SK-N-SH (cell line): ENCODE data around the gene SNED1. TPM values are rescaled to one million over a fixed set of nuclear protein-coding genes. Genes with fewer than 3 reads are reported as not detected.

Experiments used
- CTCF ChIA-PET: fragments of 300-600, 350-600 bp; formaldehyde crosslinking; extraction: SDS; loops from one replicate; lab custom pipeline; 2021; lab: Yijun Ruan, JAX
- POLR2A ChIA-PET: fragments of 350-600 bp; sonication (Branson Sonifier 250); formaldehyde crosslinking; extraction: SDS; loops from one replicate; lab custom pipeline; 2020; ENCODE audit warnings: antibody characterized with exemption, inconsistent platforms; lab: Yijun Ruan, JAX
- DNase-seq: peaks from one replicate; pipeline ENCODE4 v3.0.0; 2012
- H2AFZ ChIP-seq: fragments of 200-600 bp; sonication (generic); 2 replicates; pipeline ENCODE4 v1.8.1; 2016; ENCODE audit warnings: antibody characterized with exemption, mild to moderate bottlenecking, low read depth
- H3F3A ChIP-seq: fragments of 200-600 bp; sonication (generic); replicated peaks from 2 replicates; pipeline ENCODE3; 2016; ENCODE audit warnings: antibody characterized with exemption, mild to moderate bottlenecking; ENCODE audit not compliant: insufficient read depth
- H3K27ac ChIP-seq, 2 experiments: fragments of 200-500 bp in 1 of 2; fragments of 200-600 bp in 1 of 2; sonication (Bioruptor generic) in 1 of 2; sonication (generic), shearing (Covaris generic) in 1 of 2; 2 replicates each; pipeline versions ENCODE4 v1.5.1 to v1.6.1; 2014 to 2016; ENCODE audit warnings: low read depth in 2 of 2, inconsistent platforms in 1 of 2, low read length in 1 of 2, mild to moderate bottlenecking in 1 of 2, mixed read lengths in 1 of 2
- H3K27me3 ChIP-seq: fragments of 200-600 bp; sonication (generic), shearing (Covaris generic); 2 replicates; pipeline ENCODE4 v1.6.1; 2016; ENCODE audit warnings: mixed run types; ENCODE audit not compliant: insufficient read depth
- H3K36me3 ChIP-seq, 2 experiments: fragments of 200-500 bp in 1 of 2; fragments of 200-600 bp in 1 of 2; sonication (Bioruptor generic) in 1 of 2; sonication (generic) in 1 of 2; replicated peaks in 1 of 2; 2 replicates each; pipeline versions ENCODE3 to v1.5.1; 2014 to 2016; ENCODE audit warnings: low read length in 1 of 2, mild to moderate bottlenecking in 1 of 2; ENCODE audit not compliant: insufficient read depth in 2 of 2, control insufficient read depth in 1 of 2
- H3K4me1 ChIP-seq, 2 experiments: fragments of 200-500 bp in 1 of 2; fragments of 200-600 bp in 1 of 2; sonication (Bioruptor generic) in 1 of 2; sonication (generic), shearing (Covaris generic) in 1 of 2; 2 replicates each; pipeline versions ENCODE4 v1.5.1 to v1.6.1; 2014 to 2016; ENCODE audit warnings: low read depth in 1 of 2, low read length in 1 of 2, mixed run types in 1 of 2; ENCODE audit not compliant: insufficient read depth in 2 of 2, control insufficient read depth in 1 of 2
- H3K4me2 ChIP-seq: fragments of 200-600 bp; sonication (generic), shearing (Covaris generic); 2 replicates; pipeline ENCODE4 v1.6.1; 2017; ENCODE audit warnings: mixed run types
- H3K4me3 ChIP-seq, 2 experiments: fragments of 200-500 bp in 1 of 2; fragments of 200-600 bp in 1 of 2; sonication (Bioruptor generic) in 1 of 2; sonication (generic), shearing (Covaris generic) in 1 of 2; 2 replicates each; pipeline versions ENCODE4 v1.5.1 to v1.8.1; 2014 to 2016; ENCODE audit warnings: low read depth in 2 of 2, inconsistent platforms in 1 of 2, low read length in 1 of 2, mild to moderate bottlenecking in 1 of 2, mixed read lengths in 1 of 2, moderate library complexity in 1 of 2
- H3K79me2 ChIP-seq: fragments of 200-600 bp; sonication (generic); 2 replicates; pipeline ENCODE4 v1.8.1; 2017; ENCODE audit warnings: mild to moderate bottlenecking; ENCODE audit not compliant: insufficient read depth
- H3K9ac ChIP-seq: fragments of 200-600 bp; sonication (generic); 2 replicates; pipeline ENCODE4 v1.6.1; 2017; ENCODE audit warnings: mixed run types
- H3K9me2 ChIP-seq: fragments of 200-600 bp; sonication (generic); 2 replicates; pipeline ENCODE4 v1.6.1; 2017; ENCODE audit warnings: mixed run types
- H3K9me3 ChIP-seq: fragments of 200-600 bp; sonication (generic); 2 replicates; pipeline ENCODE4 v1.6.1; 2017; ENCODE audit warnings: mixed run types, mild to moderate bottlenecking, moderate library complexity
- H4K20me1 ChIP-seq: fragments of 200-600 bp; sonication (generic); 2 replicates; pipeline ENCODE4 v1.6.1; 2017; ENCODE audit warnings: mild to moderate bottlenecking, mixed run types; ENCODE audit not compliant: insufficient read depth
- CHD2 ChIP-seq: fragments of 150-350 bp; IDR thresholded peaks from 2 replicates; pipeline ENCODE4 v1.6.1; 2018; ENCODE audit warnings: low read length; ENCODE audit not compliant: partially characterized antibody
- CTCF ChIP-seq: fragments of 200-600 bp; sonication (generic); IDR thresholded peaks from 2 replicates; pipeline ENCODE4 v1.6.1; 2017; ENCODE audit warnings: antibody characterized with exemption, mild to moderate bottlenecking, moderate library complexity
- ELF1 ChIP-seq: IDR thresholded peaks from 2 replicates; pipeline ENCODE4 v1.4.0; 2012
- EZH2phosphoT487 ChIP-seq: fragments of 200-600 bp; sonication (generic); IDR thresholded peaks from 2 replicates; pipeline ENCODE4 v1.6.1; 2017; ENCODE audit warnings: low read depth, mixed run types, mild to moderate bottlenecking, antibody characterized with exemption, moderate library complexity, borderline replicate concordance
- FOXJ3 ChIP-seq: sonication (generic); formaldehyde crosslinking; IDR thresholded peaks from 2 replicates; pipeline ENCODE4 v1.5.1; 2020; ENCODE audit warnings: mild to moderate bottlenecking, missing genetic modification reagents
- FOXM1 ChIP-seq: IDR thresholded peaks from 2 replicates; pipeline ENCODE4 v1.4.0; 2012; ENCODE audit warnings: low read depth, mild to moderate bottlenecking
- GATA2 ChIP-seq: sonication (generic); formaldehyde crosslinking; IDR thresholded peaks from 2 replicates; pipeline ENCODE4 v1.5.0; 2020; ENCODE audit warnings: mild to moderate bottlenecking, missing genetic modification reagents
- MAX ChIP-seq: IDR thresholded peaks from 2 replicates; pipeline ENCODE4 v1.4.0; 2012; ENCODE audit warnings: low read depth
- MEF2A ChIP-seq: IDR thresholded peaks from 2 replicates; pipeline ENCODE4 v1.4.0; 2012; ENCODE audit warnings: low read depth, borderline replicate concordance
- MXI1 ChIP-seq: IDR thresholded peaks from 2 replicates; pipeline ENCODE4 v1.6.1; 2012; ENCODE audit warnings: mild to moderate bottlenecking, low read depth, low read length, improper control_type of control experiment
- NFIC ChIP-seq: IDR thresholded peaks from 2 replicates; pipeline ENCODE4 v1.4.0; 2012; ENCODE audit warnings: borderline replicate concordance
- NRF1 ChIP-seq: IDR thresholded peaks from 2 replicates; pipeline ENCODE4 v1.6.1; 2012; ENCODE audit warnings: low read depth, mild to moderate bottlenecking, low read length
- PBX3 ChIP-seq: IDR thresholded peaks from 2 replicates; pipeline ENCODE4; 2012
- POLR2AphosphoS5 ChIP-seq: IDR thresholded peaks from 2 replicates; pipeline ENCODE4 v1.6.1; 2012; ENCODE audit warnings: low read depth, low read length
- RAD21 ChIP-seq: IDR thresholded peaks from 2 replicates; pipeline ENCODE4 v1.6.1; 2012; ENCODE audit warnings: mild to moderate bottlenecking, low read length
- RXRA ChIP-seq: IDR thresholded peaks from 2 replicates; pipeline ENCODE4 v1.4.0; 2012; ENCODE audit warnings: low read depth, mild to moderate bottlenecking, borderline replicate concordance
- TAF1 ChIP-seq: IDR thresholded peaks from 2 replicates; pipeline ENCODE4 v1.6.1; 2012; ENCODE audit warnings: low read depth, mild to moderate bottlenecking, low read length, moderate library complexity, borderline replicate concordance
- TCF12 ChIP-seq: IDR thresholded peaks from 2 replicates; pipeline ENCODE4 v1.4.0; 2012
- YY1 ChIP-seq: IDR thresholded peaks from 2 replicates; pipeline ENCODE4 v1.4.0; 2012; ENCODE audit warnings: low read depth, mild to moderate bottlenecking
- WGBS: methylation state at CpG from one replicate; pipeline ENCODE4 v1.1.6; 2017; ENCODE audit warnings: low lambda C conversion rate; 5-methylcytosine and 5-hydroxymethylcytosine counted together
- polyA plus RNA-seq, 3 experiments: library from polyadenylated mRNA; depleted of rRNA; stranded (reverse); fragments of >200 nt; gene quantifications; 2 replicates each; pipeline ENCODE4 v1.2.3, GENCODE V29; 2012
- TF ChIP-seq, protein P1 (sequence below): fragments of 150-350 bp; IDR thresholded peaks from 2 replicates; pipeline ENCODE4 v1.6.1; 2017; ENCODE audit warnings: antibody characterized with exemption, low read length, low read depth, borderline replicate concordance
- TF ChIP-seq, protein P2 (sequence below): IDR thresholded peaks from 2 replicates; pipeline ENCODE4 v1.6.1; 2012; ENCODE audit warnings: mild to moderate bottlenecking, low read depth, low read length, moderate library complexity

The SNED1 gene
- polyA plus RNA-seq, 1 of the 3 experiments (the other 2 are of a cell fraction): 0.03 TPM

DNA sequence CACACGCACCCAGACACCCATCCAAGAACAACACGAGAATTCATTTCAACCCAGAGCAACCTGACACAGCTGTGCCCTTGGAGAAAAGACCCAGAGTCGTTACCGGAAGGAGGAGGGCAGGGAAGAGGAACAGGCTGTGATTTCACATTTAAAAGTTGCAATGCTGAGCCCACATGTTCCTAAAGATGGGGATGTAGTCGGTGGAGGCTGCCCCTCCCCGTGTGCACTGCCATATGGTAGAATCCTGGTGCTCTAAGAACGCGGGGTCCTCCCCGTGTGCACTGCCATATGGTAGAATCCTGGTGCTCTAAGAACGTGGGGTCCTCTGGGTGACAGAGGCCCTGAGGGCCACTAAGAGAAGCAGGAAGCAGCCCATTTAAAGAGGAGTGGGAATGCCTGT, 92.8 kb downstream of the SNED1 start:
- CTCF ChIA-PET: no interaction called here
- H3K36me3 ChIP-seq: peaks cover 38 to 95% of the 10 kb centered on the region in 2 experiments

GRCh38 chr2:241091734-241092445, 93.5 kb downstream of the SNED1 start:
- H3K4me2 ChIP-seq: no peak overlapping the region
- 93% methylated on average over 13 of the region's 22 CpGs for WGBS
- H3K36me3 ChIP-seq: peaks cover 38 to 95% of the 10 kb centered on the region in 2 experiments
- no peak for TF ChIP-seq POLR2AphosphoS5
- no peak for TF ChIP-seq FOXM1
- no peak for TF ChIP-seq MAX
- no peak for TF ChIP-seq MXI1
- no peak for TF ChIP-seq YY1
- no peak for TF ChIP-seq TAF1
- TF ChIP-seq CTCF: no peak
- TF ChIP-seq, protein P1, sequence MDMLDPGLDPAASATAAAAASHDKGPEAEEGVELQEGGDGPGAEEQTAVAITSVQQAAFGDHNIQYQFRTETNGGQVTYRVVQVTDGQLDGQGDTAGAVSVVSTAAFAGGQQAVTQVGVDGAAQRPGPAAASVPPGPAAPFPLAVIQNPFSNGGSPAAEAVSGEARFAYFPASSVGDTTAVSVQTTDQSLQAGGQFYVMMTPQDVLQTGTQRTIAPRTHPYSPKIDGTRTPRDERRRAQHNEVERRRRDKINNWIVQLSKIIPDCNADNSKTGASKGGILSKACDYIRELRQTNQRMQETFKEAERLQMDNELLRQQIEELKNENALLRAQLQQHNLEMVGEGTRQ: no peak
- TF ChIP-seq NRF1: no peak
- no peak for TF ChIP-seq ELF1
- TF ChIP-seq MEF2A: no peak
- no peak for TF ChIP-seq PBX3
- no peak for TF ChIP-seq FOXJ3 (CRISPR knock-in tag)

More for the DNA sequence above, 92.8 kb downstream of the SNED1 start:
- no peak for DNase-seq
- no peaks in the 10 kb centered on the region for H3K4me1 ChIP-seq
- H3K4me3 ChIP-seq: no peak overlapping the region
- no peaks in the 10 kb centered on the region for H3K9me2 ChIP-seq
- 86% methylated on average over 10 of the region's 10 CpGs for WGBS
- no peaks in the 10 kb centered on the region for H3F3A ChIP-seq
- H4K20me1 ChIP-seq: no peaks in the 10 kb centered on the region
- no peaks in the 10 kb centered on the region for H3K9me3 ChIP-seq
- H3K27ac ChIP-seq: no peak overlapping the region
- H3K27me3 ChIP-seq: no peaks in the 10 kb centered on the region
- no peaks in the 10 kb centered on the region for H3K79me2 ChIP-seq
- TF ChIP-seq RXRA (no peak), FOXM1 (no peak), NFIC (no peak), NRF1 (no peak), TCF12 (no peak), EZH2phosphoT487 (no peak), MEF2A (no peak), RAD21 (no peak), CHD2 (no peak), FOXJ3 (CRISPR knock-in tag) (no peak), GATA2 (CRISPR knock-in tag) (no peak)
- TF ChIP-seq, protein P2, sequence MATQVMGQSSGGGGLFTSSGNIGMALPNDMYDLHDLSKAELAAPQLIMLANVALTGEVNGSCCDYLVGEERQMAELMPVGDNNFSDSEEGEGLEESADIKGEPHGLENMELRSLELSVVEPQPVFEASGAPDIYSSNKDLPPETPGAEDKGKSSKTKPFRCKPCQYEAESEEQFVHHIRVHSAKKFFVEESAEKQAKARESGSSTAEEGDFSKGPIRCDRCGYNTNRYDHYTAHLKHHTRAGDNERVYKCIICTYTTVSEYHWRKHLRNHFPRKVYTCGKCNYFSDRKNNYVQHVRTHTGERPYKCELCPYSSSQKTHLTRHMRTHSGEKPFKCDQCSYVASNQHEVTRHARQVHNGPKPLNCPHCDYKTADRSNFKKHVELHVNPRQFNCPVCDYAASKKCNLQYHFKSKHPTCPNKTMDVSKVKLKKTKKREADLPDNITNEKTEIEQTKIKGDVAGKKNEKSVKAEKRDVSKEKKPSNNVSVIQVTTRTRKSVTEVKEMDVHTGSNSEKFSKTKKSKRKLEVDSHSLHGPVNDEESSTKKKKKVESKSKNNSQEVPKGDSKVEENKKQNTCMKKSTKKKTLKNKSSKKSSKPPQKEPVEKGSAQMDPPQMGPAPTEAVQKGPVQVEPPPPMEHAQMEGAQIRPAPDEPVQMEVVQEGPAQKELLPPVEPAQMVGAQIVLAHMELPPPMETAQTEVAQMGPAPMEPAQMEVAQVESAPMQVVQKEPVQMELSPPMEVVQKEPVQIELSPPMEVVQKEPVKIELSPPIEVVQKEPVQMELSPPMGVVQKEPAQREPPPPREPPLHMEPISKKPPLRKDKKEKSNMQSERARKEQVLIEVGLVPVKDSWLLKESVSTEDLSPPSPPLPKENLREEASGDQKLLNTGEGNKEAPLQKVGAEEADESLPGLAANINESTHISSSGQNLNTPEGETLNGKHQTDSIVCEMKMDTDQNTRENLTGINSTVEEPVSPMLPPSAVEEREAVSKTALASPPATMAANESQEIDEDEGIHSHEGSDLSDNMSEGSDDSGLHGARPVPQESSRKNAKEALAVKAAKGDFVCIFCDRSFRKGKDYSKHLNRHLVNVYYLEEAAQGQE: no peak
- POLR2A ChIA-PET: no interaction called here
- H3K4me2 ChIP-seq: no peak overlapping the region
- H3K9ac ChIP-seq: no peak overlapping the region
- no peak overlapping the region for H2AFZ ChIP-seq

More at GRCh38 chr2:241091734-241092445, 93.5 kb downstream of the SNED1 start:
- CTCF ChIA-PET: interaction anchor here (1.1 to 2.8 kb wide), 2 partner anchors 10 to 13 kb away, joined by 3 to 10 read pairs; partner anchors contain the start of gene MTERF4
- no peak overlapping the region for H3K9ac ChIP-seq
- H3K9me2 ChIP-seq: no peaks in the 10 kb centered on the region
- H3K27ac ChIP-seq: no peak overlapping the region
- no peaks in the 10 kb centered on the region for H3F3A ChIP-seq
- POLR2A ChIA-PET: no interaction called here
- H3K4me1 ChIP-seq: no peaks in the 10 kb centered on the region
- DNase-seq: no peak
- H2AFZ ChIP-seq: no peak overlapping the region
- H3K79me2 ChIP-seq: no peaks in the 10 kb centered on the region
- no peaks in the 10 kb centered on the region for H4K20me1 ChIP-seq
- H3K4me3 ChIP-seq: no peak overlapping the region
- H3K27me3 ChIP-seq: no peaks in the 10 kb centered on the region
- no peaks in the 10 kb centered on the region for H3K9me3 ChIP-seq
